Measurements from ENCODE around the gene MTA2.
"Not testable (repeated sequence)": the region's sequence is repeated elsewhere in the genome, so short reads cannot be mapped to it uniquely, and the experiment has no call there.

Gene MTA2

DNA sequence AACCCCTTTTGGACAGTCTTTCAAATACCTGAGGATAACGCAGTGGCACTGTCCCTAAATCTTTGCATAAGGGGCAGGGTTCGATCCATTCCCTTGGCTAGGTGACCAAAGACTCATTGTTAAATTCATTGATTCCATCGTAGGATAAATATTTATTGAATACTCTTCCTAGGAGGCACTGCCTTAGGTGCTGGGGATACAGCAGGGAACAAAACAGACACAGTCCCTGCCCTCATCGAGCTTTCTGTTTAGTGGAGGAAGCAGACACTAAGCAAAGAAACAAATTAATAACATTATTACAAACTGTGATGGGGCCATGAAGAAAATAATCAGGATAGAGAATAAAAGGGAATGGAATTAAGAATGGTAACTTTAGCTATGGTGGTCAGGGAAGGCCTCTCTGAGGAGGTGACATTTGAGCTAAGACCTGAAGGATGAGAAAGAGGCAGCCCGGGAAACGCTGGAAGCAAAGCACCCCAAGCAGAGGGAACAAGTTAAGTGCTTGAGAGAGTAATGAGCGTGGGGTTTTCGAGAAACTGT lies 19.4 kb upstream of the MTA2 start:
- Histone ChIP-seq H3K9me3 (replicated peaks in 1 of 11) (no peaks in the 10 kb centered on the region), H3K27ac (peak overlapping the region; percentile 59 to 92 (median 85); a peak in 21 of 22 replicates)
- no peak for TF ChIP-seq Cebpa-rat (IDR thresholded peaks at IDR 0.05)

DNA sequence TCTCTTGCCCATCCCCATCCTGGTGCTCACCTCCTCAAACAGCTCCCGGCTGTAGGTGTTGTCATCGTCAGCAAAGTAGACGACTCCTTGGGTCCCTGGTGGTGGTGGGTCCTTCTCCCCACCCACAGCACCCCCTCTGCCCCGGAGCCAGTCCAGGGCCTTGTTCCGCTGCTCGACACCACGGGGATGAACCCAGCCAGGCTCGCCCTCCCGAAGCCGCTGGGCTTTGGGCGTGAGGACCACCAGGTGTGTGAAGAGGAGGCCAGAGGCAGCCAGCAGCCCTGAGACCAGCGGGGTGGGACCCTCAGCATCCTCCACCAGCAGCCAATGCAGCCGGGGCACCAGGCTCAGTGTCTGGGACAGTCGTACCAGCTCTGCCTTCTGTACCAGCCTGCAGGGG lies 15.3 kb upstream of the MTA2 start:
- not testable (repeated sequence) for H3K9me3 ChIP-seq (replicated peaks in 1 of 11); H4K20me1 ChIP-seq

More for the DNA sequence above, 19.4 kb upstream of the MTA2 start:
- Histone ChIP-seq H3K4me2 (peak overlapping the region; percentile 76 to 98 (median 93)), H4K20me1 (0 out of 22 replicates have a peak, but pooled peaks cover 0 to 10% (median 0%) of the 10 kb centered on the region in 11 experiments), H3K36me3 (peaks cover 24 to 54% (median 35%) of the 10 kb centered on the region in 11 experiments), H3K27me3 (no peaks in the 10 kb centered on the region), H3K4me1 (peaks cover 48 to 67% (median 56%) of the 10 kb centered on the region in 10 experiments), H3K9ac (peak overlapping the region; percentile 79 to 95 (median 86)), H3K4me3 (peak overlapping the region; percentile 68 to 89 (median 79))

GRCh38 chr11:62615521-62615920 lies 13.9 kb upstream of the MTA2 start:
- Histone ChIP-seq H3K36me3 (peaks cover 10 to 44% (median 26%) of the 10 kb centered on the region in 11 experiments; a peak in 20 of 22 replicates), H3K9ac (peak overlapping the region in 7 of 11 experiments; percentile 21 to 44 (median 34); a peak in 6 of 22 replicates), H3K4me1 (peaks cover 26 to 53% (median 35%) of the 10 kb centered on the region in 10 experiments), H3K4me3 (no peak overlapping the region), H3K27me3 (no peaks in the 10 kb centered on the region), H3K27ac (peak overlapping the region in 4 of 11 experiments; percentile 13 to 82 (median 17); a peak in 1 of 22 replicates), H3K4me2 (peak overlapping the region in 2 of 11 experiments; percentile 3 to 26; a peak in 1 of 22 replicates), H3K9me3 (replicated peaks in 1 of 11) (no peaks in the 10 kb centered on the region), H4K20me1 (peaks cover 0 to 8% (median 0%) of the 10 kb centered on the region in 11 experiments; a peak in 2 of 22 replicates)
- TF ChIP-seq Cebpa-rat (IDR thresholded peaks at IDR 0.05), result no peak

More for the DNA sequence above, 15.3 kb upstream of the MTA2 start:
- Histone ChIP-seq H3K9ac (0 out of 22 replicates have a peak overlapping the region, but pooled peaks of 4 of the 11 experiments have one; percentile 4 to 17 (median 10)), H3K36me3 (peaks cover 10 to 41% (median 26%) of the 10 kb centered on the region in 11 experiments; a peak in 20 of 22 replicates), H3K4me1 (peaks cover 21 to 49% (median 30%) of the 10 kb centered on the region in 10 experiments)
- H3K4me3 ChIP-seq, H3K4me2 ChIP-seq, H3K27ac ChIP-seq, H3K27me3 ChIP-seq: not testable (repeated sequence)

DNA sequence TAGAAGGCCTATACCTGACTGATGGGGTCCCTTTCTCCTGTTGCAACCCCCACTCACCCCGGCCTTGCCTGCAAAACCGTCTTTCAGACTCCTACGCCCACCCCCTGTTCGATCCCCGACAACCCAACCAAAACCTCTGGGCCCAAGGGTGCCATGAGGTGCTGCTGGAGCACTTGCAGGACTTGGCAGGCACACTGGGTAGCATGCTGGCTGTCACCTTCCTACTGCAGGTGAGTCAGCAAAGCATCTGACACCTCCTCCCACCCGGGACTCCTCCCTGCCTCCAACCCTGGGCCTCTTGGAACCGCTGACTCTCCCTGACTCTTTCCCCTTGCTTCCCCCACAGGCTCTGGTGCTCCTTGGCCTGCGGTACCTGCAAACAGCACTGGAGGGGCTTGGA lies 12.6 kb upstream of the MTA2 start:
- H3K9ac ChIP-seq, result peak overlapping the region in 4 of 11 experiments; percentile 21 to 37 (median 30); a peak in 1 of 22 replicates
- peaks cover 0 to 8% (median 0%) of the 10 kb centered on the region in 11 experiments; a peak in 2 of 22 replicates for H4K20me1 ChIP-seq
- no peaks in the 10 kb centered on the region for H3K27me3 ChIP-seq
- peaks cover 12 to 56% (median 30%) of the 10 kb centered on the region in 11 experiments; a peak in 21 of 22 replicates for H3K36me3 ChIP-seq
- peak overlapping the region in 4 of 11 experiments; percentile 7 to 91 (median 84); a peak in 4 of 22 replicates for H3K27ac ChIP-seq
- no peaks in the 10 kb centered on the region for H3K9me3 ChIP-seq (replicated peaks in 1 of 11)
- H3K4me3 ChIP-seq, result no peak overlapping the region
- no peak for TF ChIP-seq Cebpa-rat (IDR thresholded peaks at IDR 0.05)
- H3K4me1 ChIP-seq, result peaks cover 28 to 53% (median 35%) of the 10 kb centered on the region in 10 experiments
- H3K4me2 ChIP-seq, result peak overlapping the region in 1 of 11 experiments; percentile 1; a peak in 1 of 22 replicates

GRCh38 chr11:62613291-62613778 lies 11.7 kb upstream of the MTA2 start:
- peaks cover 0 to 12% (median 0%) of the 10 kb centered on the region in 11 experiments; a peak in 2 of 22 replicates for H4K20me1 ChIP-seq
- H3K4me3 ChIP-seq, result peak overlapping the region in 2 of 10 experiments; percentile 72 to 81; a peak in 2 of 20 replicates
- H3K27me3 ChIP-seq, result no peaks in the 10 kb centered on the region
- peak overlapping the region in 10 of 11 experiments; percentile 9 to 91 (median 84); a peak in 19 of 22 replicates for H3K27ac ChIP-seq
- no peaks in the 10 kb centered on the region for H3K9me3 ChIP-seq (replicated peaks in 1 of 11)
- H3K4me1 ChIP-seq, result peaks cover 36 to 58% (median 41%) of the 10 kb centered on the region in 10 experiments
- H3K4me2 ChIP-seq, result peak overlapping the region in 7 of 11 experiments; percentile 31 to 100 (median 60); a peak in 7 of 22 replicates
- no peak for TF ChIP-seq Cebpa-rat (IDR thresholded peaks at IDR 0.05)
- peak overlapping the region in 9 of 11 experiments; percentile 31 to 91 (median 88); a peak in 15 of 22 replicates for H3K9ac ChIP-seq
- H3K36me3 ChIP-seq, result peaks cover 15 to 65% (median 30%) of the 10 kb centered on the region in 11 experiments

DNA sequence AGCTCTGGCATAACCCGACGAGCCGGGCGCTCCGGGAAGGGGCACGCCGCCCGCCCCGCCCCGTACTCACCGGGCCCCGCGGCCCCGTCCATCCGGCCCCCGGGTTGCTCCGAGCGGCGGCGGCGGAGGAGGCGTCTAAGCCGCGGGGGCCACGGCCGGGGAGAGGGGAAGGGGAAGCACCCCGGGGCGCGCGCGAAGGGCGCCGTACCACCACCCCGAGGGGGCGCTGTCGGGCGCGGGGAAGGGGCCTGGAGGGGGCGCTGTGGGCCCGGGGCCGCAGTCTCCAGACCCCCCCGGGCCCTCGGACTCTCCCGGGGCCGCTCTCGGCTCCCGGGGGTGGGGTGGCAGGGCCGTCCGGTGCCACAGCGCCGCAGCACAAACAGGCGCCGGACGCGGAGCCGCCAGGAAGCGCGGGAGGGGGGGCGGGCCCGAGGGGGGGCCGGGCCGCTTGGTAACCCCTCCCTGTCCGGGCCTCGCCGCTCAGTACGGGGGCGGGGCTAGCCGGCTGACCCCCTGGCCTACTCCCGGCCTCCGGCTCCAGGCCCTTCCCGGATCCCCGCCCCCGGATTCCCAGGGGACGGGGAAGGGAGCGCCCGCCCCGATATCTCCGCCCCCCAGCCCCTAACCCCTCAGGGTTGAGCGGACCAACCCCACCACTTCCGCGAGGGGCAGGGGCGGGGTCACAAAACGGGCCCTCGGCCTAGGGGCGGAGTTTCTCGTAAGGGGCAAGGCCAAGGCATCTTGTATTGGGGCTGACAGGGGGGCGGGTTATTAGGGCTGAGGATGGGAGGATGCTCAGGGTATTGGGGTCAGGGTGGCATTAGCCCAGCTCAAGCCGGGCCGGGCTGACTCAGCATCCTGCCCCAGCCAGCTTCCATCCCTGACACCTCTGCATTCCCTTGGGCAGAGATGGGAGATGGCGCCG lies 11.0 kb upstream of the MTA2 start, which contains the start of the genes EML3 and ROM1:
TSS of gene EML3 (minus strand) at position 410 of the 925 bp plus-strand sequence. CDS start at position 92, 318 bp downstream.
TSS of gene ROM1 (plus strand) at position 892 of the 925 bp plus-strand sequence. CDS start at position 917, 25 bp downstream.
- no peak for TF ChIP-seq Cebpa-rat (IDR thresholded peaks at IDR 0.05)
- Histone ChIP-seq H3K4me1 (peaks cover 43 to 65% (median 48%) of the 10 kb centered on the region in 10 experiments), H3K36me3 (peaks cover 15 to 66% (median 33%) of the 10 kb centered on the region in 11 experiments), H3K27ac (peak within 1 kb of the TSS; percentile 72 to 91 (median 83)), H4K20me1 (peaks cover 0 to 19% (median 0%) of the 10 kb centered on the region in 11 experiments; a peak in 2 of 22 replicates), H3K9ac (peak within 1 kb of the TSS; percentile 84 to 94 (median 90)), H3K27me3 (no peaks in the 10 kb centered on the region), H3K4me3 (peak within 1 kb of the TSS; percentile 69 to 89 (median 74)), H3K4me2 (peak within 1 kb of the TSS; percentile 91 to 100 (median 98)), H3K9me3 (replicated peaks in 1 of 11) (no peaks in the 10 kb centered on the region)

DNA sequence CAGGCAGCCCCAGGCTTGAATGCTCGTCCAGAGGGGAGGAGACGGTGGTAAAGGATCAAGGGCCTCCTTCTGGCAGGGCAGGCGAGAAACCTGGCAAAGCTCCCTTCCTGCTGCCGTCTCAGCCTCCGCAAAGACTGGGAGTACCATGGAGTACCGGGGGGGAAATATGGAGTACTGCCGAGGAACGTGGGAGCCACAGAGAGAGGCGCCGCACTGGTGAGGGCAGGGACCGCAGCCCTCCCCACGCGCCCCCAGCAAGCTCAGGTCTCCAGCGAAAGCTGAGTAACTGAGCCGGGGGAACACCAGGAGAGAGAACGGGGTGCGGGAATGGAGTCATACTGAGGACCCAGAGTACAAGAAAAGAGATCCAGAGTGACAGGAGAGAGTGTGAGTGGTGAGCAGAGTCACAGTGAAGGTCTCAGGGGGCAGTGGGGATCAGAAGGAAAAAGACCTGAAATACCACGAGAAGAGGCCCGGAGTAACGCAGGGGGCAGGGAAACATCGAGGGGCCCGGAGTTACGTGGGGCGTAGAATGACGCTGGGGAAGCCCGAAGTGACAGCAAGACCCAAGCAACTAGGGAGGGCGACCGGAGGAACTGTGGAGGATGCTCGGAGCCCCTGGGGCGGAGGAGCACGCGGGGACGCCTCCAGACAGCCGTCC lies 10.2 kb upstream of the MTA2 start:
- Histone ChIP-seq H3K27ac (peak overlapping the region; percentile 72 to 91 (median 83)), H3K4me1 (peaks cover 51 to 73% (median 55%) of the 10 kb centered on the region in 10 experiments), H3K9ac (peak overlapping the region; percentile 84 to 94 (median 90))

More for the DNA sequence above, 10.2 kb upstream of the MTA2 start:
- Histone ChIP-seq H4K20me1 (peaks cover 0 to 21% (median 0%) of the 10 kb centered on the region in 11 experiments; a peak in 2 of 22 replicates), H3K36me3 (peaks cover 10 to 66% (median 29%) of the 10 kb centered on the region in 11 experiments), H3K9me3 (replicated peaks in 1 of 11) (no peaks in the 10 kb centered on the region), H3K4me2 (peak overlapping the region; percentile 91 to 100 (median 98)), H3K4me3 (peak overlapping the region; percentile 69 to 89 (median 74)), H3K27me3 (no peaks in the 10 kb centered on the region)
- no peak for TF ChIP-seq Cebpa-rat (IDR thresholded peaks at IDR 0.05)
